22Rv1 (cell line): ENCODE measurements around the gene CDK13.

ENCODE experiments used
- CTCF ChIP-seq: fragments of 450-650 bp; IDR thresholded peaks from 2 replicates; pipeline ENCODE4 v1.5.1; 2017; ENCODE audit warnings: mild to moderate bottlenecking
- ZFX ChIP-seq: fragments of 450-650 bp; IDR thresholded peaks from 2 replicates; pipeline ENCODE4 v1.6.1; 2017; ENCODE audit warnings: antibody characterized with exemption, borderline replicate concordance

- TF ChIP-seq CTCF: no peak
- no peak for TF ChIP-seq ZFX
Observed at GRCh38 chr7:39919646-39920045, 30.4 kb upstream of the CDK13 start.
